HG02840 (cell line): ENCODE data around the gene KCNA2.

Source experiments
- ATAC-seq: cut with Tn5 transposase; IDR thresholded peaks from one replicate; pipeline ENCODE4 v1.9.1; 2021; ENCODE audit warnings: mild to moderate bottlenecking, moderate library complexity, moderate number of reproducible peaks; ENCODE audit not compliant: unreplicated experiment, low FRiP score

Gene KCNA2

GRCh38 chr1:110630839-110631663, 24.9 kb upstream of the KCNA2 start:
- peak; percentile 41 for ATAC-seq

GRCh38 chr1:110628323-110629105, 22.4 kb upstream of the KCNA2 start:
- ATAC-seq = no peak

GRCh38 chr1:110627764-110628163, 21.6 kb upstream of the KCNA2 start:
- ATAC-seq = no peak

- ATAC-seq = no peak
Measured at GRCh38 chr1:110626889-110627288, 20.7 kb upstream of the KCNA2 start.

GRCh38 chr1:110620686-110621085, 14.5 kb upstream of the KCNA2 start:
- no peak for ATAC-seq

- ATAC-seq = no peak
Measured at GRCh38 chr1:110620250-110620615, 14.1 kb upstream of the KCNA2 start.

DNA sequence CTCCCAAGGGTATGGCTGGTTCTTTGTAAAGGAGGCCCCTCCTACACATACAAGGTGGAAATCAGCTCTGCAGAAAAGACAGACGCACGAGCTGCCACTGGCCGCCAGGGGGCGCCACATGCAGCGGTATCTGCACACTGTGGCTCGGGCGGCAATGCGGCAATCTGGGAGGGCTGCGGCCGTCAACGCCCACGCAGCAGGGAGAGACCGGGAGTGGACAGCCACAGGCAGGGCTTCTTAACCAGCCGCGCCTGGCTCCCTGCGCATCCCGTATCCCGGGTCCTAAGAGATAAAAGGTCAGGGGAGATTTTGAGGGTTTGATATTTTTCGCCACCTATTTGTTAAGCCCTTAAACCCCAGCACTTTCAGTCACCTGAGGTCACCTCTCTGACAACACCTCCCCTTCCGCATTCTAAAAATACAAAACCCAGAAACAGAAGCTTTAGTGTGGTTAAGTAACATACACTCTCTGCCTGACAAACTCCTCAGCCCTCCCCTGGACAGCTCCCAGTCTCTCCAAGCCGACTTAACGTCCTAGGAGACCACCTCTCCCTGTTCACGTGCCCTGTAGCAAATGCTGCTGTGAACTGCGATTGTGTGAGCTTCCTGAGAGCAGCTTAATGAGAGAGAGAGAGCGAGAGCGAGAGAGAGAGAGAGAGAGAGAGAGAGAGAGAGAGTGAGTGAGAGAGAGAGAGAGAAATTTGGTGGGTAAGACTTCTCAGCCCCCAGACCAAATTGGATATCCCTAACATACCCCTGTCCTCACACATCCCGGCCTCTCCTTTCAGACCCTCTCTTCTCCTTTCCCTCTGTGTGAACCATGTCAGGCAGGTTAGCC, 13.5 kb upstream of the KCNA2 start:
- peak; percentile 64 for ATAC-seq

GRCh38 chr1:110618668-110619067, 12.5 kb upstream of the KCNA2 start:
- no peak for ATAC-seq

GRCh38 chr1:110617589-110617988, 11.4 kb upstream of the KCNA2 start:
- ATAC-seq = no peak

DNA sequence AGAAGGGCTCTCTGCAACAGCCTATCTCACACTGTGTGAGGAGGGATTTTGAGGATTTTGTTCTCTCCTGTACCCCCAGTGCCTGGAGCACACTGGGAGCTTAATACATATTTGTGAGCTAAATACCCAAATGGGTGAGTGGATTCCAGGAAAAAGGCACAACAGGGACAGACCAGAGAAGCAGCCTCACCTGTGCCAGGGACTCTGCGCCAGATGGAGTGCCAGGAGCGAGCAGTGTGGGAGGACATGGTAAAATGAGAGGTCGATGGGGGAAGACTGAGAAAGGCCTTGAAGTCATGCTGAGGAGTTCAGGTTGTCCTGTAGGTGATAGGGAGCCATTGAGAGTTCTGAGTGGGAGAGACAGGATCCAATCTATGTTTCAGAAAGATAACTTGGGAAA, 11.0 kb upstream of the KCNA2 start:
- no peak for ATAC-seq

DNA sequence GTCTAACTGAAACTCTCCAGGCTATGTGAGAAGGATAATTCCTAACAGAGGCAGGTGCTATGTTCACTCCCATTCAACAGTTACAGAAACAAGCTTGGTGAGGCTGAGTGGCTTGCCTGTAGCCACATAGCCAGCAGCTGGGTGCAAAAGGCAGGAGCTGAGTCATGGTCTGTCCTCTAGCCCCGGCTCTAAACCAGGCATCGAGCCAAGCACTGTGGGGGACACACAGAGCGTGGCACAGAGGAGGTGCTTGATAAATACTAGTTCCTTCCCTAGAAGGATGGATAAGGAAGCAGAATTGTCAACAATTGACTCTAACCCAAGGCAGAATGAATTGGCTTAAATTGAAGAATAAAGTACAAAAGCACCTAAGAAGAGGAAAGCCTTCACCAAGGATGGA, 10.4 kb upstream of the KCNA2 start:
- ATAC-seq = no peak

DNA sequence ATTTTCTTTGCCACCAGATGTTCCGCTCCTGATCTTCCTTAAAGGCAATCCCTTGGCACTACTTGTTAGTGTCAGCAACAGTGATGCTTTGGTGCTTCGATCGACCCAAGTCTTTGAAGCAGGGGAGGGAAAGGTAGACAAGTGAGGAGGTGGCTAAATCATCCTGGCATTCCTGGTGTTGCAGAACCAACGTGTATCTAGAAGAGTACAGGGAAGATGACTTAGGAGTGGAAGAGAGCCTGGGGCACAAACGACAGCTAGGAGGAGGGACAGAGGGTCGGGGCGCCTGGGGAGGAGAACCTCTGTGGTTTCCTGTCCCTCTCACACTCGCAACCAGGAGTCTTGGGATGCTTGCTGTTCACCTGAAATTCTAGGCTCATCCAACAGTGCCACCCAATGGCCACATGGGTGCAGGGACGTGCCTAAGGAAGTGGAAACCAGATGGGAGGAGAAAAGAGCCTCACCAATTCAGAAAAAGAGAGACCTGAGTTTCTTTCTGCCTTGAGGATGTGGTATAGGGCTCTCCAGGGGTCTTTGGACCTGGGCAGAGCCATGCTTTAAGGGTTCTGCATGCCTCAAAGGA, 9.5 kb upstream of the KCNA2 start:
- no peak for ATAC-seq

- no peak for ATAC-seq
Measured at GRCh38 chr1:110612060-110612745, 6.0 kb upstream of the KCNA2 start.

GRCh38 chr1:110610696-110611286, 4.6 kb upstream of the KCNA2 start:
- ATAC-seq = no peak

DNA sequence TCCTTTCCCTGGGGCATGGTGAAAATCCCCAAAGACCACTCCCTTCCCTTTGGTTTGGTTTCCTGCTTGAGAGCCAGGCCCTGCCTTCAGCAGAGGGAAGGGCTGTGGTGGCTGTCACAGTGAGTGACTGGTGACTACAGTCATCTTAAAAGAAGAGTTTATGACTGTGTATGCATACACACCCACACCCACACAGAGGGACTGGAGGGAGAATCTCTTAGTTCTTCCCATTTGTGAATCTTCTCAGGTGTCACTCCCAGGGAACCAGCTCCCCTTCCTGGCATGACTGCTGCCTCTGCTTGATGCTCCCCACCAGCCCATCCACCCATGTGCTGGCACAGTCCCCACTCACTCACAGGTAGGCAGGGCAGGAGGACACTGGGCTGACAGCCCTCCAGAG, 3.9 kb upstream of the KCNA2 start:
- ATAC-seq = no peak

DNA sequence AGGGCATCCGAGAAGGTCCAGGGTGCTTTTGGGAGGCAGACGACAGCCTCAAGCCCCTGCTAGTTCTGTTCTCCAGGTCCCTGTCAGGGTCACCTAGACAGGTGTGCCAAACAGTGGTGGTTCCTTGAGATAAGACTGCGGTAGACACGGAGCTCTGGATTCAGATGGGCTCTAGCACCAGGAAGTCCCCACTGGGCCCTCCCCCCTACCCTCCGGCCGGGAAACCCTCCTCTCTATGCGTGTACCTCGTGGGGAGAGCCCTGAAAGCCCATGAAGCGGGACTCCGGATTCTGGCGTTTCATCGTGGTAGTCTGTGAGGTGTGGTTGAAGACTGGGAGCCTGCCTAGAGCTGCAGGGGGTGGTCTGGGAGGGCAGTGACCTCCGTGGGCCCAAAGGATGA, 2.1 kb upstream of the KCNA2 start:
- ATAC-seq = no peak

GRCh38 chr1:110607536-110608230, 1.5 kb upstream of the KCNA2 start:
- no peak for ATAC-seq

DNA sequence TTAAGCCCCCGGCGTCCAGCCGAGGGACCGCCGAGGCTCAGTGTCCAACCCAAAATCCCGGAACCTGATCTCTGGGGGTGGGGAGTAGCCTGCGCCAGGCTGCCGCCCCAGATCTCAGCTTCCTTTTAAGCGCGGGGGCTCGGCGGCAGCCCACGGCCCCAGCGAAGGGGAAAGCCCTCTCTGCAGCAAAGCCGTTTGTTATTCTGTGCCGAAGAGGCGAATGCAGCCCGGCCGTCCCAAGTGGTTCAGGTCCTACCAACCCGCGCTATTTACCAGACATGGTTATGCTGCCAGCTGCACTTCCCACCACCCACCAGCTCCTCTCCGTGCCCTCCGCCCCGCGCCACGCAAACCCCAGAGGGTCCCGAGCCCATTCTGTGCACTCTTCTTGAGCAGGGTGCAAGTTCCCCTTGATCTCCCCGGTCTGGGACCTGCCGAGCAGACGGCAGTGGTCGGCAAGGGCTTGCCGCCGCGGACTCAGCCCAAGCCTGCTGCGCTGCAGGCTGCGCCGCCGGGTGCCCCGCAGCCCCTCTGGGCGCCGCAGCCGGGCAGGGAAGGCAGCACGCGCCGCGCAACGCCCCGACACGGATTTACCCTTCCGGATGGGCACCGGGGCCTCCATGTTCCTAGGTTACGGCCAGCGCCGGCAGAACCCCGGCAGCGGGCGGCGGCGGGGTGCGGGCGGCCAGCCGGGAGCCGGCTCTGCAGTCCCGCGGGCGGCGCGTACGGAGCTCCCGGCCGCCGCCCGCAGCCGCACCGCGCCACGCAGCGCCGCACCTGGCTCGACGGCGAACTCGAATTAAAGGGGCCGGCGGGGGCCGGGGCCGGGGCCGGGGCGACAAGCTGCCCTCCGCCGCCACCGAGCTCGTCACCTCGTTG, 738 bp upstream of the KCNA2 start:
- no peak for ATAC-seq
